IMR-90 (cell line): ENCODE data around the gene CHN1. TPM values are rescaled to one million over a fixed set of nuclear protein-coding genes. Genes with fewer than 3 reads are reported as not detected.

ENCODE experiments used
- ATAC-seq: fragments of 200-7000 bp; cut with Tn5 transposase; 2 replicates; pipeline ENCODE4 v1.9.1; 2020; ENCODE audit warnings: low read depth, mild to moderate bottlenecking, moderate library complexity
- BruUV-seq: library from RNA; stranded (reverse); fragments of 400-500 nt; replicated peaks from 2 replicates; lab custom pipeline; 2021; lab: Mats Ljungman, UMichigan
- CTCF ChIA-PET: fragments of 300-600 bp; formaldehyde crosslinking; extraction: SDS; loops from one replicate; lab custom pipeline; 2021; ENCODE audit warnings: antibody characterized with exemption; lab: Yijun Ruan, JAX
- POLR2A ChIA-PET: fragments of 300-600 bp; sonication (Branson Sonifier 250); formaldehyde crosslinking; loops from one replicate; lab custom pipeline; 2022; ENCODE audit warnings: antibody characterized with exemption; ENCODE audit not compliant: unreplicated experiment; lab: Charles Lee
- DNase-seq: peaks from one replicate; pipeline ENCODE4 v3.0.0; 2013
- H2AFZ ChIP-seq: replicated peaks from 2 replicates; pipeline ENCODE3; 2013; ENCODE audit warnings: low read length, mild to moderate bottlenecking; ENCODE audit not compliant: poor library complexity
- H2AK5ac ChIP-seq: 2 replicates; pipeline ENCODE4 v1.6.1; 2013; ENCODE audit warnings: low read depth, low read length, inconsistent platforms
- H2AK9ac ChIP-seq: replicated peaks from 2 replicates; pipeline ENCODE3; 2013; ENCODE audit warnings: mild to moderate bottlenecking, low read depth, low read length, moderate library complexity; ENCODE audit not compliant: poor library complexity
- H2BK120ac ChIP-seq: 2 replicates; pipeline ENCODE4 v1.6.1; 2013; ENCODE audit warnings: low read depth, low read length, inconsistent platforms
- H2BK15ac ChIP-seq: 3 replicates; pipeline ENCODE4 v1.6.1; 2013; ENCODE audit warnings: low read depth, low read length, inconsistent platforms
- H2BK20ac ChIP-seq: 2 replicates; pipeline ENCODE4 v1.6.1; 2013; ENCODE audit warnings: low read depth, mild to moderate bottlenecking, inconsistent platforms, low read length, moderate library complexity
- H2BK5ac ChIP-seq: 2 replicates; pipeline ENCODE4 v1.6.1; 2013; ENCODE audit warnings: mild to moderate bottlenecking, low read depth, low read length, inconsistent platforms; ENCODE audit not compliant: poor library complexity, severe bottlenecking
- H3K14ac ChIP-seq: replicated peaks from 2 replicates; pipeline ENCODE4 v1.6.1; 2013; ENCODE audit warnings: low read depth, low read length, inconsistent platforms
- H3K18ac ChIP-seq: 2 replicates; pipeline ENCODE4 v1.6.1; 2013; ENCODE audit warnings: low read depth, low read length, control low read depth
- H3K23ac ChIP-seq: 2 replicates; pipeline ENCODE4 v1.6.1; 2013; ENCODE audit warnings: low read depth, low read length, inconsistent platforms
- H3K27ac ChIP-seq: 2 replicates; pipeline ENCODE4 v1.5.1; 2013; ENCODE audit warnings: mild to moderate bottlenecking, control low read depth, low read length; ENCODE audit not compliant: insufficient read depth
- H3K27me3 ChIP-seq: 2 replicates; pipeline ENCODE4 v1.6.1; 2013; ENCODE audit warnings: low read length; ENCODE audit not compliant: control insufficient read depth, insufficient read depth
- H3K36me3 ChIP-seq: 2 replicates; pipeline ENCODE4 v1.6.1; 2013; ENCODE audit warnings: low read length, mixed read lengths; ENCODE audit not compliant: control insufficient read depth, insufficient read depth
- H3K4ac ChIP-seq: 2 replicates; pipeline ENCODE4 v1.6.1; 2013; ENCODE audit warnings: low read depth, low read length, inconsistent platforms
- H3K4me1 ChIP-seq: 2 replicates; pipeline ENCODE4 v1.6.1; 2013; ENCODE audit warnings: low read length, mixed read lengths; ENCODE audit not compliant: control insufficient read depth, insufficient read depth
- H3K4me2 ChIP-seq: 2 replicates; pipeline ENCODE4 v1.6.1; 2013; ENCODE audit warnings: low read depth, mild to moderate bottlenecking, control low read depth, low read length, moderate library complexity
- H3K4me3 ChIP-seq: 2 replicates; pipeline ENCODE4 v1.5.1; 2013; ENCODE audit warnings: low read depth, mild to moderate bottlenecking, control low read depth, low read length, moderate library complexity; ENCODE audit not compliant: insufficient read depth
- H3K56ac ChIP-seq: 2 replicates; pipeline ENCODE4 v1.6.1; 2013; ENCODE audit warnings: low read length, inconsistent platforms; ENCODE audit not compliant: insufficient read depth; ENCODE audit errors: extremely low read depth
- H3K79me1 ChIP-seq, 2 experiments: 2 replicates each; pipeline ENCODE4 v1.6.1; 2013; ENCODE audit warnings: low read length in 2 of 2, inconsistent platforms in 1 of 2, low read depth in 1 of 2
- H3K9ac ChIP-seq: 2 replicates; pipeline ENCODE4 v1.6.1; 2013; ENCODE audit warnings: low read depth, low read length, control low read depth
- H3K9me1 ChIP-seq: 2 replicates; pipeline ENCODE4 v1.6.1; 2013; ENCODE audit warnings: low read length, inconsistent platforms; ENCODE audit not compliant: insufficient read depth
- H3K9me3 ChIP-seq: 2 replicates; pipeline ENCODE4 v1.6.1; 2013; ENCODE audit warnings: low read length; ENCODE audit not compliant: control insufficient read depth, insufficient read depth
- H4K20me1 ChIP-seq: 2 replicates; pipeline ENCODE4 v1.6.1; 2013; ENCODE audit warnings: low read length, inconsistent platforms; ENCODE audit not compliant: insufficient read depth
- H4K5ac ChIP-seq: 2 replicates; pipeline ENCODE4 v1.6.1; 2013; ENCODE audit warnings: mild to moderate bottlenecking, low read depth, low read length, control low read depth
- H4K8ac ChIP-seq, 2 experiments: 2 replicates each; pipeline ENCODE4 v1.6.1; 2013; ENCODE audit warnings: low read depth in 2 of 2, low read length in 2 of 2, control low read depth in 1 of 2, inconsistent platforms in 1 of 2
- H4K91ac ChIP-seq: 2 replicates; pipeline ENCODE4 v1.6.1; 2013; ENCODE audit warnings: low read depth, low read length, inconsistent platforms; ENCODE audit not compliant: insufficient read depth
- CTCF ChIP-seq: conservative IDR thresholded peaks from 2 replicates; pipeline ENCODE4 v1.5.1; 2012; ENCODE audit warnings: mild to moderate bottlenecking, low read depth, low read length, improper control_type of control experiment
- MAFK ChIP-seq: IDR thresholded peaks from 2 replicates; pipeline ENCODE4 v1.6.1; 2012; ENCODE audit warnings: low read depth, low read length, improper control_type of control experiment
- NFE2L2 ChIP-seq: fragments of 150-350 bp; IDR thresholded peaks from 2 replicates; pipeline ENCODE4 v1.6.1; 2016; ENCODE audit warnings: low read depth, mild to moderate bottlenecking, low read length
- SMC3 ChIP-seq: fragments of 150-350 bp; IDR thresholded peaks from 2 replicates; pipeline ENCODE4 v1.6.1; 2016; ENCODE audit warnings: low read depth, mild to moderate bottlenecking, antibody characterized with exemption, low read length, moderate library complexity
- dilution Hi-C: fragments of 300-500 bp; cut with HindIII; formaldehyde crosslinking; loops from one replicate; pipeline ENCODE4 v1.14.3; 2018; ENCODE audit warnings: low sequenced_read_pairs; ENCODE audit not compliant: unreplicated experiment
- in situ Hi-C: fragments of 300-500 bp; cut with MboI; formaldehyde crosslinking; loops from 3 replicates; pipeline ENCODE4 v1.14.3; 2019; ENCODE audit warnings: low sequenced_read_pairs, inconsistent platforms, mixed read lengths
- intact Hi-C: fragments of 100-400 bp; cut with micrococcal nuclease; formaldehyde crosslinking; loops from 2 replicates; pipeline ENCODE4 v1.10.0; 2022
- polyA plus RNA-seq, 3 experiments: library from polyadenylated mRNA; depleted of rRNA; stranded (reverse); fragments of >200 nt; gene quantifications; 2 replicates each; pipeline ENCODE4 v1.2.3, GENCODE V29; 2012; ENCODE audit warnings: low replicate concordance in 1 of 3
- total RNA-seq: library from RNA; depleted of rRNA; stranded (reverse); fragments of >200 nt; gene quantifications from 2 replicates; pipeline ENCODE4 v1.2.3, GENCODE V29; 2012

The CHN1 gene
- total and polyA plus RNA-seq, 2 of the 4 experiments (the other 2 are of a cell fraction): 58.4 to 66.9 TPM

- BruUV-seq: no TSS peak
- in situ Hi-C loops (no loop called here), dilution Hi-C loops (loop anchor here (25.0 kb wide), 1 partner anchor 225 kb away; no protein-coding TSS in a partner anchor), intact Hi-C loops (loop anchor here (5.0 kb wide), 1 partner anchor 335 kb away; no protein-coding TSS in a partner anchor)
- H2BK20ac ChIP-seq: peak overlapping the region; percentile 44
- peak overlapping the region; percentile 61 for H3K4ac ChIP-seq
- H3K9me1 ChIP-seq: peaks cover 22% of the 10 kb centered on the region
- H3K56ac ChIP-seq: no peak overlapping the region
- H3K36me3 ChIP-seq: no peaks in the 10 kb centered on the region
- H2AK9ac ChIP-seq: no peak overlapping the region
- peak overlapping the region; percentile 17; the same call in 1 of the 2 replicates for H3K14ac ChIP-seq
- no peak overlapping the region for H3K9ac ChIP-seq
- TF ChIP-seq NFE2L2 (no peak), MAFK (peak; percentile 53; the same call in 1 of the 2 replicates), SMC3 (no peak), CTCF (no peak)
- no peaks in the 10 kb centered on the region for H3K27me3 ChIP-seq
- H2AK5ac ChIP-seq: no peak overlapping the region; the same call in 1 of the 2 replicates
- H2AFZ ChIP-seq: peak overlapping the region; percentile 16
- H4K20me1 ChIP-seq: no peaks in the 10 kb centered on the region
- H3K4me1 ChIP-seq: peaks cover 19% of the 10 kb centered on the region
- H3K18ac ChIP-seq: peak overlapping the region; percentile 21; the same call in 1 of the 2 replicates
- no peak overlapping the region; the same call in 1 of the 2 replicates for H3K23ac ChIP-seq
- 0 out of 4 replicates have a peak, but pooled peaks cover 0 to 4% of the 10 kb centered on the region in 2 experiments for H3K79me1 ChIP-seq
- H2BK5ac ChIP-seq: peak overlapping the region; percentile 87
- peak overlapping the region; percentile 52 for H2BK120ac ChIP-seq
- peak; percentile 66 for ATAC-seq
- H3K4me3 ChIP-seq: no peak overlapping the region
- peak overlapping the region in 1 of 2 experiments; percentile 20; a peak in 1 of 4 replicates for H4K8ac ChIP-seq
- peak; percentile 86 for DNase-seq
- no peak overlapping the region; the same call in 1 of the 2 replicates for H3K4me2 ChIP-seq
- H3K9me3 ChIP-seq: no peaks in the 10 kb centered on the region
- H3K27ac ChIP-seq: no peak overlapping the region
- H2BK15ac ChIP-seq: peak overlapping the region; percentile 28; the same call in 2 of the 3 replicates
- ChIA-PET POLR2A (no interaction called here), CTCF (interaction anchor here (1.4 to 1.9 kb wide), 4 partner anchors 9 to 224 kb away, joined by 5 to 7 read pairs (median 6); no protein-coding TSS in a partner anchor)
- H4K5ac ChIP-seq: no peak overlapping the region
- 0 out of 2 replicates have a peak overlapping the region, but pooled peaks have one; percentile 13 for H4K91ac ChIP-seq
Measured at GRCh38 chr2:174761837-174762236, 243.3 kb downstream of the CHN1 start.
